ENCODE data around the gene HLA-DRB5.

DNA sequence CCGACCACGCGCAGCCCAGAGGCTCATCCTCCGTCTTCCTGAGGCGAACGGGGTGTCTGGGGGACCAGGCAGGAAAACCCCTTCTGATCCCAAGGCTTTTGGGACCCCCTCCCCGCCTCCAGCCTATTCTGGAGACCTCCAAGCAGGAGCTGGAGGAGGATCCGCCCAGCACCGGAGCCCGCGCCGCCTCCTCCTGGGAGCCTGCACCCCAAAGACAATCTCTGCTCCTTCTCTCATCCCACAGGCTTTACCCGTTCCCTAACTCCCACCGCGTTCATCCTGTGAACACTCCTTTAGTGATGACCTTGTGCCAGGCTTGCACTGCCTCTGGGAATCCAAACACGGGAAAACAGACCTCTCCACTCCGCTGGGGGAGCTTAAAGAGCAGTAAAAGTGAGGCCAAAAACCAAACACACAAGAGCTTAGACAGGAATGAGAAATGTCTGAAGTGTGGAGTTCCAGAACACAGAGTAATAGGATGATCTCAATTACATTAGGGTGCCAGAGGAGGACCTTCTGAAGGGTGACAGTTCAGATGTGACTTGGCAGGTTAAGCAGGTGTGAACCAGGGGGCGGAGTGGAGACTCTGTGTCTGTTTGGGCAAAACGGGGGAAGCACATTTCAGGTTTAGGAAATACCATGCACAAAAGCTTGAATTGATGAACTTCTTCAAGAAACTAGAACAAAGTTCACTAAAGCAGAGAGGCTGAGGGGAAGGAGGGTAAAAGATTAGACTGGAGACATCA lies 7.6 kb downstream of the HLA-DRB5 start:
- TF ChIP-seq, protein P1, sequence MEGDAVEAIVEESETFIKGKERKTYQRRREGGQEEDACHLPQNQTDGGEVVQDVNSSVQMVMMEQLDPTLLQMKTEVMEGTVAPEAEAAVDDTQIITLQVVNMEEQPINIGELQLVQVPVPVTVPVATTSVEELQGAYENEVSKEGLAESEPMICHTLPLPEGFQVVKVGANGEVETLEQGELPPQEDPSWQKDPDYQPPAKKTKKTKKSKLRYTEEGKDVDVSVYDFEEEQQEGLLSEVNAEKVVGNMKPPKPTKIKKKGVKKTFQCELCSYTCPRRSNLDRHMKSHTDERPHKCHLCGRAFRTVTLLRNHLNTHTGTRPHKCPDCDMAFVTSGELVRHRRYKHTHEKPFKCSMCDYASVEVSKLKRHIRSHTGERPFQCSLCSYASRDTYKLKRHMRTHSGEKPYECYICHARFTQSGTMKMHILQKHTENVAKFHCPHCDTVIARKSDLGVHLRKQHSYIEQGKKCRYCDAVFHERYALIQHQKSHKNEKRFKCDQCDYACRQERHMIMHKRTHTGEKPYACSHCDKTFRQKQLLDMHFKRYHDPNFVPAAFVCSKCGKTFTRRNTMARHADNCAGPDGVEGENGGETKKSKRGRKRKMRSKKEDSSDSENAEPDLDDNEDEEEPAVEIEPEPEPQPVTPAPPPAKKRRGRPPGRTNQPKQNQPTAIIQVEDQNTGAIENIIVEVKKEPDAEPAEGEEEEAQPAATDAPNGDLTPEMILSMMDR (IDR thresholded peaks at IDR 0.05) = no peak
- no peak for TF ChIP-seq POLR2A (IDR thresholded peaks at IDR 0.05)

Data from uterus (tissue), 2 donors.